Measurements from ENCODE around the gene ZNF547. TPM values are rescaled to one million over a fixed set of nuclear protein-coding genes. Genes with fewer than 3 reads are reported as not detected.

Gene ZNF547
- total and polyA plus RNA-seq, 2 of the 8 experiments (the other 6 are each of a cell fraction or from before 2014, with no cell fraction given), result 1.1 to 2.1 TPM

DNA sequence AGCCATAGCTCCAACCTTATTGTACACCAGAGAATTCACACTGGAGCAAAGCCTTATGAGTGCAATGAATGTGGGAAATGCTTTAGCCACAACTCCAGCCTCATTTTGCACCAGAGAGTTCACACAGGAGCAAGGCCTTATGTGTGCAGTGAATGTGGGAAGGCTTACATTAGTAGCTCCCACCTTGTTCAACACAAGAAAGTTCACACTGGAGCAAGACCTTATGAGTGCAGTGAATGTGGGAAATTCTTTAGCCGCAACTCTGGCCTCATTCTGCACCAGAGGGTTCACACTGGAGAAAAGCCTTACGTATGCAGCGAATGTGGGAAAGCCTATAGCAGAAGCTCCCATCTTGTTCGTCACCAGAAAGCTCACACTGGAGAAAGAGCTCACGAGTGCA lies 5.9 kb upstream of the ZNF547 start:
- H2AFZ ChIP-seq (ENCODE audit: low read length), result no peak overlapping the region
- no peak overlapping the region for H2BK12ac ChIP-seq (ENCODE audit: low read depth, low read length)
- H3K4ac ChIP-seq (replicated peaks; ENCODE audit: insufficient read length, low read depth, low read length), result no peak overlapping the region
- H2AK5ac ChIP-seq (ENCODE audit: low read depth, low read length), result no peak overlapping the region
- no peak overlapping the region for H2BK15ac ChIP-seq (ENCODE audit: low read length)
- no peak overlapping the region for H4K8ac ChIP-seq (ENCODE audit: extremely low read depth, insufficient read depth, low read length)
- no peak overlapping the region for H2BK5ac ChIP-seq (ENCODE audit: low read depth, low read length)
- no peak overlapping the region for H2BK120ac ChIP-seq (replicated peaks; ENCODE audit: low read depth, low read length)
- H4K91ac ChIP-seq (replicated peaks; ENCODE audit: insufficient read length, low read length), result no peak overlapping the region
- H4K20me1 ChIP-seq (replicated peaks in 1 of 2; ENCODE audit: control insufficient read depth in 1 of 2, insufficient read depth in 2 of 2, low read length in 2 of 2), result peaks cover 0 to 3% of the 10 kb centered on the region in 2 experiments
- peaks cover 0 to 1% (median under 1%) of the 10 kb centered on the region in 4 experiments; a peak in 2 of 7 replicates for H3K4me1 ChIP-seq (replicated peaks in 1 of 4; ENCODE audit: control insufficient read depth in 3 of 4, insufficient read depth in 4 of 4, low read length in 3 of 4)
- peaks cover 9 to 35% (median 32%) of the 10 kb centered on the region in 4 experiments for H3K36me3 ChIP-seq (ENCODE audit: control insufficient read depth in 2 of 4, insufficient read depth in 4 of 4, low read length in 3 of 4)
- POLR2A ChIA-PET (ENCODE audit: partially characterized antibody), result interaction anchor here (0.6 kb wide), 1 partner anchor 327 kb away, joined by 3 read pairs; no protein-coding TSS in a partner anchor
- peaks cover 6% of the 10 kb centered on the region; the same call in 1 of the 2 replicates for H3K23me2 ChIP-seq (ENCODE audit: low read depth, low read length)
- H3K79me2 ChIP-seq (ENCODE audit: control insufficient read depth in 1 of 2, insufficient read depth in 2 of 2, low read length in 2 of 2), result peaks cover under 1 to 16% of the 10 kb centered on the region in 2 experiments; a peak in 3 of 4 replicates
- H3K4me3 ChIP-seq (ENCODE audit: extremely low read depth in 1 of 4, insufficient read depth in 2 of 4, low read depth in 3 of 4, low read length in 4 of 4), result no peak overlapping the region
- H3K4me2 ChIP-seq (ENCODE audit: insufficient read depth in 1 of 2, low read depth in 2 of 2, low read length in 2 of 2), result no peak overlapping the region
- FAIRE-seq, result no peak
- no peak overlapping the region for H3K23ac ChIP-seq (ENCODE audit: insufficient read length)
- H3K79me1 ChIP-seq (ENCODE audit: low read depth, low read length), result peaks cover 9% of the 10 kb centered on the region
- TF ChIP-seq MAFK (IDR thresholded peaks at IDR 0.05; ENCODE audit: low read depth, low read length) (no peak), JUN (IDR thresholded peaks at IDR 0.05; ENCODE audit: low read depth, low read length) (no peak), RXRA (IDR thresholded peaks at IDR 0.05; ENCODE audit: insufficient read depth, low read depth, low read length) (no peak), HDAC2 (IDR thresholded peaks at IDR 0.05; ENCODE audit: borderline replicate concordance in 1 of 2, low read depth in 2 of 2, low read length in 2 of 2) (no peak), SP1 (IDR thresholded peaks at IDR 0.05; ENCODE audit: low read depth, low read length) (no peak), POU5F1 (IDR thresholded peaks at IDR 0.05; ENCODE audit: low read depth, low read length) (no peak), TAF1 (IDR thresholded peaks at IDR 0.05; ENCODE audit: low read depth, low read length) (no peak)
- CTCF ChIA-PET (ENCODE audit: partially characterized antibody), result interaction anchor here (1.4 kb wide), 1 partner anchor 8 kb away, joined by 3 read pairs; no protein-coding TSS in a partner anchor
- DNase-seq (ENCODE audit: low read depth in 1 of 2, low spot score in 2 of 2), result no peak
- H3K9ac ChIP-seq (replicated peaks in 1 of 4; ENCODE audit: extremely low read depth in 1 of 4, low read depth in 3 of 4, low read length in 3 of 4), result no peak overlapping the region
- H3K27me3 ChIP-seq (replicated peaks in 1 of 4; ENCODE audit: control insufficient read depth in 3 of 4, extremely low read depth in 1 of 4, insufficient read depth in 3 of 4, low read length in 3 of 4), result no peaks in the 10 kb centered on the region
- 89% methylated on average over 5 of the region's 5 CpGs; no CpG with 5 or more reads in 1 of the 2 experiments for WGBS, 2 experiments (ENCODE audit: extremely low coverage in 1 of 2, insufficient coverage in 1 of 2, insufficient read length in 1 of 2, insufficient replicate concordance in 2 of 2, low coverage in 1 of 2, low lambda C conversion rate in 2 of 2, missing lambda C conversion rate in 1 of 2)
- H3K27ac ChIP-seq (ENCODE audit: low read depth, low read length), result no peak overlapping the region
- H2BK20ac ChIP-seq (ENCODE audit: low read length), result no peak overlapping the region
- no peak overlapping the region for H3K56ac ChIP-seq (replicated peaks; ENCODE audit: insufficient read length, low read depth, low read length)
- no peak overlapping the region for H3K14ac ChIP-seq (ENCODE audit: insufficient read length)
- no peak overlapping the region for H3K18ac ChIP-seq (ENCODE audit: extremely low read depth, low read length)
- H4K5ac ChIP-seq (ENCODE audit: insufficient read length, low read depth, low read length), result no peak overlapping the region
- no peaks in the 10 kb centered on the region for H3K9me3 ChIP-seq (ENCODE audit: insufficient read depth in 2 of 2, low read depth in 1 of 2, low read length in 1 of 2)

All from H1 (cell line).